Panc1 (cell line): ENCODE data around the gene SYT17. TPM values are rescaled to one million over a fixed set of nuclear protein-coding genes. Genes with fewer than 3 reads are reported as not detected.

ENCODE experiments used
- ATAC-seq: fragments of 200-7000 bp; cut with Tn5 transposase; 2 replicates; pipeline ENCODE4 v1.9.1; 2020; ENCODE audit warnings: mild to moderate bottlenecking, moderate library complexity
- BruUV-seq: library from RNA; stranded (reverse); fragments of 400-500 nt; replicated peaks from 2 replicates; lab custom pipeline; 2021; lab: Mats Ljungman, UMichigan
- CTCF ChIA-PET: fragments of 300-600 bp; sonication (Branson Sonifier 250); formaldehyde crosslinking; loops from one replicate; lab custom pipeline; 2022; ENCODE audit warnings: antibody characterized with exemption; lab: Charles Lee
- POLR2A ChIA-PET: fragments of 300-600 bp; sonication (Branson Sonifier 250); formaldehyde crosslinking; loops from one replicate; lab custom pipeline; 2022; ENCODE audit warnings: antibody characterized with exemption; lab: Charles Lee
- DNase-seq: peaks from one replicate; pipeline ENCODE4 v3.0.0-alpha.2; 2010; ENCODE audit warnings: low read depth, low spot score
- H3K27ac ChIP-seq: 2 replicates; pipeline ENCODE4 v1.5.1; 2011; ENCODE audit warnings: mild to moderate bottlenecking, low read length, inconsistent platforms
- H3K27me3 ChIP-seq: fragments of 200-500 bp; sonication (Bioruptor generic); 2 replicates; pipeline ENCODE4 v1.6.0; 2014; ENCODE audit warnings: low read length, inconsistent platforms; ENCODE audit not compliant: control insufficient read depth, insufficient read depth
- H3K36me3 ChIP-seq: fragments of 200-500 bp; sonication (Bioruptor generic); 2 replicates; pipeline ENCODE4 v1.5.1; 2014; ENCODE audit warnings: inconsistent platforms, mild to moderate bottlenecking, low read length, moderate library complexity; ENCODE audit not compliant: control insufficient read depth, insufficient read depth
- H3K4me1 ChIP-seq: 2 replicates; pipeline ENCODE4 v1.5.1; 2011; ENCODE audit warnings: inconsistent platforms, mild to moderate bottlenecking, low read length, moderate library complexity; ENCODE audit not compliant: control insufficient read depth, insufficient read depth
- H3K4me3 ChIP-seq, 2 experiments: 2 replicates each; pipeline ENCODE4 v1.5.1; 2011 to 2012; ENCODE audit warnings: low read depth in 2 of 2, low read length in 2 of 2, mild to moderate bottlenecking in 2 of 2, inconsistent platforms in 1 of 2, moderate library complexity in 1 of 2
- H3K9me3 ChIP-seq: fragments of 200-500 bp; sonication (Bioruptor generic); 2 replicates; pipeline ENCODE4 v1.5.1; 2014; ENCODE audit warnings: low read depth, mild to moderate bottlenecking, inconsistent platforms, low read length, moderate library complexity; ENCODE audit not compliant: control insufficient read depth, insufficient read depth
- CTCF ChIP-seq: fragments of 450-650 bp; IDR thresholded peaks from 2 replicates; pipeline ENCODE4 v1.5.1; 2017; ENCODE audit warnings: mild to moderate bottlenecking
- POLR2AphosphoS5 ChIP-seq: IDR thresholded peaks from 2 replicates; pipeline ENCODE4 v1.6.1; 2012; ENCODE audit warnings: mild to moderate bottlenecking, low read depth, low read length, moderate library complexity
- REST ChIP-seq, 2 experiments: IDR thresholded peaks; 2 replicates each; pipeline ENCODE4 v1.6.1; 2011 to 2012; ENCODE audit warnings: low read depth in 2 of 2, control low read depth in 1 of 2, low read length in 1 of 2, mild to moderate bottlenecking in 1 of 2, moderate library complexity in 1 of 2; ENCODE audit not compliant: insufficient read depth in 1 of 2
- SIN3A ChIP-seq: IDR thresholded peaks from 2 replicates; pipeline ENCODE4 v1.6.1; 2012; ENCODE audit warnings: low read depth, mild to moderate bottlenecking, low read length, moderate library complexity, borderline replicate concordance; ENCODE audit not compliant: insufficient read depth
- TCF7L2 ChIP-seq: IDR thresholded peaks from 2 replicates; pipeline ENCODE4 v1.6.1; 2011; ENCODE audit warnings: mild to moderate bottlenecking, low read depth, low read length, inconsistent platforms
- in situ Hi-C: cut with HindIII; loops from 2 replicates; pipeline ENCODE4 v1.10.0; 2016; ENCODE audit warnings: low sequenced_read_pairs, low pct_unique_long_range_greater_than_20kb
- intact Hi-C: fragments of 100-400 bp; cut with micrococcal nuclease; formaldehyde crosslinking; loops from one replicate; pipeline ENCODE4 v1.10.0; 2022; ENCODE audit not compliant: unreplicated experiment
- total RNA-seq: library from RNA; stranded (reverse); gene quantifications from one replicate; pipeline ENCODE4 v1.2.1, GENCODE V29; 2021; ENCODE audit not compliant: unreplicated experiment

The SYT17 gene
- total RNA-seq, 1 experiment from 2014 or later: 5.4 TPM

DNA sequence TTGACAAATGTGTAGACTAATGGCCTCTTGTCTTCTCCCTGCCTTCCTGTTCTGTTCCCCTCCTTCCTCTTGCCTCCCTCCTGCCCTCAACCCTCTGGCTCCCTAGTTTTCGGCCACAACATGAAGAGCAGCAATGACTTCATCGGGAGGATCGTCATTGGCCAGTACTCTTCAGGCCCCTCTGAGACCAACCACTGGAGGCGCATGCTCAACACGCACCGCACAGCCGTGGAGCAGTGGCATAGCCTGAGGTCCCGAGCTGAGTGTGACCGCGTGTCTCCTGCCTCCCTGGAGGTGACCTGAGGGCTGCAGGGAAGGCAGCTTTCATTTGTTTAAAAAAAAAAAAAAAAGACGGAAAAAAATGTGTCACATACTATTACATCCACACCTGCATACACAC, 98.7 kb downstream of the SYT17 start:
- in situ Hi-C loops (no loop called here), intact Hi-C loops (no loop called here)
- BruUV-seq: no TSS peak
- peaks cover 5% of the 10 kb centered on the region; the same call in 1 of the 2 replicates for H3K27me3 ChIP-seq
- H3K4me1 ChIP-seq: no peaks in the 10 kb centered on the region
- H3K27ac ChIP-seq: no peak overlapping the region
- ChIA-PET CTCF (no interaction called here), POLR2A (no interaction called here)
- H3K9me3 ChIP-seq: no peaks in the 10 kb centered on the region; the same call in 1 of the 2 replicates
- H3K36me3 ChIP-seq: no peaks in the 10 kb centered on the region
- TF ChIP-seq CTCF: no peak
- no peak for TF ChIP-seq POLR2AphosphoS5
- TF ChIP-seq TCF7L2: no peak
- TF ChIP-seq REST (IDR thresholded peaks at IDR 0.05; ENCODE audit: insufficient read depth in 1 of 2, low read depth in 2 of 2, low read length in 1 of 2): no peak
- no peak for TF ChIP-seq SIN3A
- ATAC-seq (no peak), DNase-seq (no peak)
- H3K4me3 ChIP-seq: no peak overlapping the region

GRCh38 chr16:19269098-19269497, 101.1 kb downstream of the SYT17 start:
- ATAC-seq (no peak), DNase-seq (no peak)
- Histone ChIP-seq H3K4me3 (no peak overlapping the region), H3K36me3 (no peaks in the 10 kb centered on the region), H3K9me3 (no peaks in the 10 kb centered on the region; the same call in 1 of the 2 replicates), H3K27me3 (no peaks in the 10 kb centered on the region), H3K27ac (no peak overlapping the region), H3K4me1 (no peaks in the 10 kb centered on the region)
- ChIA-PET POLR2A (no interaction called here), CTCF (no interaction called here)
- no TSS peak for BruUV-seq
- intact Hi-C loops: no loop called here
- in situ Hi-C loops: no loop called here
- no peak for TF ChIP-seq POLR2AphosphoS5
- no peak for TF ChIP-seq SIN3A
- TF ChIP-seq REST (IDR thresholded peaks at IDR 0.05; ENCODE audit: insufficient read depth in 1 of 2, low read depth in 2 of 2, low read length in 1 of 2): no peak
- TF ChIP-seq CTCF: no peak
- no peak for TF ChIP-seq TCF7L2
